NCI-H2196 (cell line): Measurements from ENCODE around the gene CTBP1.

Experiments
- DNase-seq: peaks from one replicate; lab custom pipeline; 2025; ENCODE audit not compliant: unreplicated experiment; lab: John Stamatoyannopoulos, UW

CTBP1 gene

GRCh38 chr4:1211891-1212545 is 36.9 kb downstream of the CTBP1 start:
- no peak for DNase-seq

DNA sequence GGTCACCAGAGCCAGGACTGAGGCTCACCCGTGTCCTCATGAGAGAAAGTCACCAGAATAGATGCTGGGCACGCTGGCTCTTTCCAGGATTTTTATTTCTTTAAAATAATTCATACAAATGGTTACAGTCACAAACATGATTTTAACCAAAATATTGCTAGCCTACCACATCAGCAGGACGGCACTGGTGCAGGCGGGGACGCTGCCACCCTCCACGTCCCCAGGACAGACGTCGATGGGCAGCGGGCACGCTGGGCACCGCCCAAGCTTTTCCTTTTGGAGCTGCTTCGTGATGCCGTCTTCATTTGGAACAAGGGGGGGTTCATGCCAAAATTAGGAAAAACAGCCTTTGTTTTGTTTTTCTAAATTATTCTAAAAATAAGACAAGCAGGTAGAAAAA is 37.6 kb downstream of the CTBP1 start:
- no peak for DNase-seq

DNA sequence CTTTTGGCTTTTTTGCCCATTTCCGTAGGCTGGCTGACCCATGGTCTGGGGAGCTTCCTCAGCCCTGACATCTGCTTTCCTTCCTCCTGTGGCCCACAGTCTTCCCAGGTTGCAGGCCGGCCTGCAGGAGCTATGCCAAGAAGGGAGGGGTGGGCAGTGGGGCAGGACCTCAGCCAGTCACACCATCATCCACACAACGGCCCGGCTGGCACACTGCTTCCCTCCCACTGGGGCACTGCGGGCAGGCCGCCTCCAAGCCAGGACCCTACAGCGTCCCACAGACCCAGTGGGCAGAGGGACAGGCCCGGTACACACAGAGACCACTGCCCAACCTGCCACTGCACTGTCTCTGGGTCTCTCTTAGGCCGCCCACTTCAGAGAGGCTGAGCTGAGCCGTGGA is 38.0 kb downstream of the CTBP1 start:
- DNase-seq, result no peak

DNA sequence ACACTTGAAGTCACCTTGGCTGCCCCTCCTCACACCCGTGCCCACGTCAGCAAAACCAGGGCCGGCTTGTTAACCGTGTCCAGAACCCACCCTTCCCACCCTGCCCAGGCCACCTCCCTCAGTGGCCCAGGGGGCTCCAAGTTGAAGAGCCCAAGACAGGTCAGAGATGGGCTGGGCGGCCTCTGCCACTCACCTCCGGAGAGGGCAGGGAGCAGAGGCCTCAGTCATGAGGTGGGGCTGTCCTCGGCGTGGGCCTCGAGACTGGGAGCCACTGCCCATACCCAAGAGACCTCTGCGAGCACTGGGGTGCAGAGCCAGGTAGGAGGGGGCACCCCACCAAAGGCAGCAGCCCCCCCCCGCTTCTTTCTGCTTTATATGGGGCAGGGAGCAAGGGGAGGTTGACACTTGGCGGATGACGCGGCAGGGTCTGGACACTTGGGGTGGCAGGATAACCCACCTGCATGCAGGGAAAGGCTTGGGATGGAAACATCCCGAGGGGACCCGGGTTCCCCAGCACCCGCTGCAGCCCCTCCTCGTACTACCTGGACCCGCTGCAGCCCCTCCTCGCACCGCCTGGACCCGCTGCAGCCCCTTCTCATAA is 38.6 kb downstream of the CTBP1 start:
- no peak for DNase-seq

DNA sequence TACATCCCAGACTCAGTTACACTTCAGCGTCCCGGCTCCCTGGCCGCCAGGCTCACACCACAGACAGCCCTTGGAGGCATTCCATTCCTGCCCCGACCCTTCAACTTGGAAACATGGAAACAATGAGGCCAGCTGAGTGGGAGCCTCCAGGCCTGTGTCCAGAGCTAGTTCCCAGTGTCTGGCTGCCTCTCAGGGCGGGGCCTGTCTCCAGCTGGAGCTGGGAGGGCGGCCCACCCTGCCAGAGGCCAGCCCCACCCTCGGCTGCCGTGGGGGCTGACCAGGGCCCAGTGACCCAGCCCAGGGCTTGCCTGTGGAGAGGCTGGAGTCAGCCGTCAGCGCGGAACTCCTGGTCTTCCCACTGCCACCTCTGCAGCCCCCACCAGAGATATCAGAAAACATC is 39.1 kb downstream of the CTBP1 start:
- no peak for DNase-seq

GRCh38 chr4:1208970-1209704 is 39.8 kb downstream of the CTBP1 start:
- DNase-seq, result no peak

DNA sequence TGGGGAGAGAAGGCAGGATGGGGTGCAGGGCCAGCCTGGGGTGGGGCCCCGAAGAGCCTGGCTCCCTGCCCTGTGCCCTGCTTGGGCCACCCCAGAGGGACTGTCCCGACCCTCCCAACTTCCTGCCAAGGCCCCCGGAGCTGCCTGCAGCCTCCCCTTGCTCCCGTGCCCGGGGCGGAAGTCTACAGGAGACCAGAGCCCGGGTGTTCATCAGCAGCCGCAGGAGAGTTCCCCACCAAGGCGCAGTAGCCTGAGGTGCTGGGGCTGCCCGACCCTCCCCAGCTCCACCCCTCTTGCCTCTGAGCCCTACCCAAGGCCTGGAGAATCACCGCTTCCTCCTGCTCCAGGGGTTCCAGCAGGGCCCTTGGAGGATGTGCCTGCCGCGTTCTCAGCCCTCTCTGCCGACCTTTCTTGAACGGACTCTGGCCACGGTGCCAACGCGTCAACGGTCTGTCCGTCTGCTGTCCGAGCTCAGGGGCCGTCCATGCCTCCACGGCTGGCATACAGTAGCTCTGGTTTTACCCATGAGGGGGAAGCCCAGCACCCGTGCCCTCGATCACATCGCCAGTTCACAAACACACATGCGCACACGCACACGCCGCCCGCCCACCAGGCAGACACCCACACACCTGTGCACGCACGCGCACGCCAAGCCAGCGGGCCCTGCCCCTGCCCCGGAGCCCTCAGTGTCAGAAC is 40.5 kb downstream of the CTBP1 start:
- DNase-seq, result no peak

DNA sequence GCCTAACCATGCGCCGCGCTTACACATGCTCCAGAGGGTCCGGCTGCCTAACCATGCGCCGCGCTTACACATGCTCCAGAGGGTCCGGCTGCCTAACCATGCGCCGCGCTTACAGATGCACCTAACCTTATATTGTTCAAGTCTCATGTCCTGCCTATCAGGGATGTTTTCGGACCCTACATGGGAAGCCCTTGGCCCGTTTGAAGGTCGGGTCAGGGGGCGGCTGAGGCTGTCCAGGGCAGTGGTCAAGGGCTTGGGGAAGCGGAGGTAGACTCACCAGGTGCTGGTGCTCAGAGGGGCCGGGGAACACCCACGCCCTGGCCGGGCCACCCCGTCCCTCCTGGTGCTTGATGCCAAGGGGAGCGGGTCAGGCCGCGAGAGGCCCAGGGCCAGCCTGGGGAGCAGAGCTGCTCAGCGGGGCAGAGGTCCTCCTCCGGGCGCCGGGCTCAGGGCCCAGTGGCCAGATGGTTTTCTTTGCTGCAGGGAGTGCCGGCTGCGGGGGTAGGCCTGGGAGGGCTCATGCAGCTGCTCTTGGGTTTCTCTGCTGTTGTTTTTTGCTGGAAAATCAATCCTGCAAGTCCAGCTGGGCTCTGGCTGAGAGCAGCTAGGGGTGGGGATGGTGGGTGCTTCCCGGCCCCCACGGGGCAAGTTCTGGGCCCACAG is 41.2 kb downstream of the CTBP1 start:
- no peak for DNase-seq

DNA sequence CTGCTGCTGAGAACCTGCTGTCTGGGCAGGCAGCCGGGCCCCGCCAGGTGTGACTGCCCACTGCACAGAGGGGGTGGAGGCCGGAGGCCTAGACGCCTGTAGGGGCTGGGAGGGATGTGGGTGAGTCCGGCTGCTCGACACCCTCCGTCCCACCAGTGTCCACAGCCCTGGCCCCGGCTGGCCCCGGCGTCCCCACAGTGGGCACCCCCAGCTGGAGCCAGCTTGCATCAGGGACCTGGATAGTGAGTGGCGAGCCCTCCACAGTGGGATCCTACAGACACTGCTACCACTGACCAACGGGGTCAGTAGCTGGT is 41.8 kb downstream of the CTBP1 start:
- no peak for DNase-seq

DNA sequence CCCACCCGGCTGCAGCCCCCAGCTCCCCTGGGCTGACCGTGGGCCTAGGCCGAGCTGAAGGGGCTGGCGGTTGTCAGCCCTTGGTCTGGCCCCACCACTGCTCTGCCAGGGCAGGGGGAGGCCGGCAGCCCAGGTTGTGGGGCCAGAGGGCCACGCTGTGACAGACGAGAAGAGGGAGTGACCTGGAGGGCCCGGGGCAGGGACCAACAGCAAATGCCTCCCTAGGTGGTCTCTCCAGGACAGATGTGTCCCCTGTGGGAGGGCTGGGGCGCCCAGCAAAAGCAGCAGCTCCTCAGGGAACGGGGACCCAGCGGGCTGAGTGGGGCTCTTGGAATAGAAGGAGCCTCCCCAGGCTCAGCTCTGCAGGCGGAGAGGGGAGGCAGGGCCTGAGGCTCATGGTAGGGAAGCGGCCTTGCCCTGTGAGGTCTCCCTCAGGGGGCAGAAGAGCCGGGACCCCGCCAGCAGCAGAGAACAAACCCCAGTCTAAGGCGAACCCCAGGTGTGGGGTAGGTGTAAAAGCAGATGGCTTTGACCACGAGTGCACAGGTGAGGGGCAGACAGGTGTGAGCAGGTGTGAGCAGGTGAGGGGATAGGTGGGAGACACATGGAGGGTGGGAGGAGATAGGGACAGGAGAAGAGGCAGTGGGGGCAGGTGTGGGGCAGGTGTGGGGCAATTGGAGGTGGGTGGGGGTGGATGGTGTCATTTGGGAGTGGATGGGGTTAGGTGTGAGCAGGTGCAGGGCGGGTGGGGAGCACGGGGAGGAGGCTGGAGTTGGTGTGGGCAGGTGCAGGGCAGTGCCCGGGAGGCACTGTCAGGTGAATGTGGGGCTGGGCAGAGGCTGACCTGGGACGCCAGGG is 42.4 kb downstream of the CTBP1 start:
- no peak for DNase-seq

- no peak for DNase-seq
These were observed 43.2 kb downstream of the CTBP1 start for GRCh38 chr4:1205586-1206298.

DNA sequence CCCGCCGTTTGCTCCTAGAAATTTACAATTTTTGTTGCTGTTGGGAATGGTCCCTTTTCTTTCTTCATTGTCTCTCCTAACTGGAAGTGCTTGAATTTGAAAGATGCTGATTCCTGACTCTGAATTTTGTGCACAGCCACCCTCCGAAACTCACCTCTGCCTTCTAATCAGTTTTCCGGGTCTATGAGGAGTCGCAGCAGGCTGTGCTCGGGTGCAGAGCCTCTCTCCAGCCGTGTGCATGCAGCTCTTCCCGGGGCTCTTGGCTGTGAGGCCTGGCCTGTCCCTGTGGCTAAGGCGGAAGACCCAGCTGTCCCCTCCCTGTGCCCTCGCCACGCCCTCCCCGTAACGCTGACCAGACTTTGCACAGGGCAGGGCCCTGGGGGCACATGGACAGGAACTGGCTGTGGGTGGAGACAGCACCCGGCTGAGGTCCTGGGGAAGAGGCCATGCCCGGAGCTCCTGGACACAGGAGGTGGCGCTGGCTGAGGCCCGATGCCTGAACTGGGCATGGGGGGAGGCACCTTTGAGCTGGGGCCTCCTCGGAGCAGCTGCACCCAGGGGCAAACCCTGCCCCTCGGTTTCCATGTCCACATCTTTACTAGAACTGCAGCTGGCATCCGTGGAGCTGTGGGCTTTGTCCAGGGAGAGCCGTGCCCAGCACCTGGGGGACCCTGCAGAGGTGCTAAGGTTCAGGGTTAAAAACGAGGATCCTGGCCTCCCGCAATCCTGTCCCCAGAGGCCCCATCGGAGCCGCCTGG is 43.9 kb downstream of the CTBP1 start:
- no peak for DNase-seq

GRCh38 chr4:1204286-1204827 is 44.6 kb downstream of the CTBP1 start:
- DNase-seq, result no peak

DNA sequence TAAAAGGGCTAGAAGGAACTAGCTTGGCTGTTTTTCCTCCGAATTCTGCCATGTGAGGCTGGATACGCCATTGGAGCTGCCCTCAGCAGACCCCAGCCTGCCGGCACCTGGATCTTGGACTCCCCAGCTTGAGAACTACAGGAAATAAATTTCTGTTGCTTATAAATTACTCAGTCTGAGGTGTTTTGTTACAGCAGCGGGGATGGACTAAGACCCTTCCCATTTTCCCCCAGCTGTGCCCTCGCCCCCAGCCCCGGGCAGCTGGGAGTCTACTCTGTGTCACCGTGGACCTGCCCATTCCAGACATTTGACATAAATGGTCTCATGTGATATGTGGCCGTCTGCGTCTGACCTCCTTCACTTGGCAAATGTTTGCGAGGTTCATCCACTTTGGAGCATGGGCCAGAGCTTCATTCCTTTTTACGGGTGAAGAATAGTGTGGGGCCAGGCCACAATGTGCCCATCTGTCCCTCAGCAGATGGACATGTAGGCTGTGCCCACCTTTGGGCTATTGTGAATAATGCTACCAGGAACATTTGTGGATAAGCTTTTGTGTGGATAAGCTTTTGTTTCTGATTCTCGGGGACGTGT is 45.8 kb downstream of the CTBP1 start:
- DNase-seq, result no peak

- DNase-seq, result no peak
These were observed 46.4 kb downstream of the CTBP1 start for GRCh38 chr4:1202526-1203011.

DNA sequence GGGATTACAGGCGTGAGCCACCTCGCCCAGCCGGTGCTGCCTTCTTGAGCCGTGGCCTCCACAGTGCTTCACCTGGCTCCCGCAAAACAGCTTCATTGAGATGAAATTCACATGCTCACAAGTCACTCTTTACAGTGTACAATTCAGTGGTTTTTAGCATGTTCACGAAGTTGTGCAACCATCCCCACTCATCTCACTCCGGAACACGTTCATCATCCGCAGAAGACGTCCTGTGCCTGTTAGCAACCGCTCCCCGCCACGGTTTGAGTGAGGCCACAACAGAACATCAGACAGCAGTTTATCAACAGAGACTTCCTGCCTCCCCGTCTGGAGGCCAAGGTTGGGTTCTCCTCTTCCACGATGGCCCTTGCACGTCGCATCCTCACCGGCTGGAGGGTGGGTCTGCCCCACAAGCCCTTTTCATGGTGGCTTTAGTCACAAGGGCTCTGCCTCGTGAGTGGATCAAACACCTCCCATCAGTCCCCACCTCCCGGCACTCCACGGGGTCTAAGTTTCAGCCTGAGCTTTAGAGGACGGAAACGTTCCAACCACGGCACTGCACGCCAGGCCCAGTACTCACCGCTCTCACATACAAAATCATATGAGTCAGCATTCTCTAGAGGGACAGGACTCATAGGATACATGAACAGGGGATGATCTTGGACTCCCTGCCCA is 46.9 kb downstream of the CTBP1 start:
- no peak for DNase-seq

DNA sequence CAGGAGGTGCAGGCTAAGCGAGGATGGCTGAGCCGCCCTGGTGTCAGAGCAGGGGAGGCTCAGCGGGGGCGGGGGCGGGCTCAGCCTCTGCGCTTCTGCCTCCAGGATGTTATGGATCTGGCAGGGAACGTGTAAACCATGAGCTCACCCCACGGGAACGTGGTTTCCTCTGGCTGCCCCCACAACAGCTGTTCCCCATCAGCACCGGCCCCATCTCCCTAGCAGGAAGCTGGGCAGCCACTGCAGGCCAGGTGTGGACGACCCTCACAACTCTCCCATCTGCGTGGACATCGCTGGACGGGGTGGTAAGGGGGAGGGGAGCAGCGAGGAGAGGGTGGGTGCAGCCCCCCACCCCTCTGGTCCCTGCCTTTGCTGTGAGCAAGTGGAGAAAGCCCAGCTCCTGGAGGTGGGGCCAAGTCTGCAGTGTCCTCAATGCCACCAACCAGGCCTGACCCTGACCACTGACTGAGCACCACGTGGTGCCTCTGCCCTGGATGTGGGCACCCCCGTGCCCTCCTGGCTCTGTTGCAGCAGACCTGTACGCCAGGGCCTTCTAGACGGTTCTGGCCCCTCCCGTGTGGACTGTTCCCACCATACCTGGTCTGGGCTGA is 48.4 kb downstream of the CTBP1 start:
- DNase-seq, result no peak
